ENCODE results near the gene GDPD5.
A peak's percentile ranks its signal among the peaks of the same experiment; 100 is the strongest.

Gene GDPD5, protein sequence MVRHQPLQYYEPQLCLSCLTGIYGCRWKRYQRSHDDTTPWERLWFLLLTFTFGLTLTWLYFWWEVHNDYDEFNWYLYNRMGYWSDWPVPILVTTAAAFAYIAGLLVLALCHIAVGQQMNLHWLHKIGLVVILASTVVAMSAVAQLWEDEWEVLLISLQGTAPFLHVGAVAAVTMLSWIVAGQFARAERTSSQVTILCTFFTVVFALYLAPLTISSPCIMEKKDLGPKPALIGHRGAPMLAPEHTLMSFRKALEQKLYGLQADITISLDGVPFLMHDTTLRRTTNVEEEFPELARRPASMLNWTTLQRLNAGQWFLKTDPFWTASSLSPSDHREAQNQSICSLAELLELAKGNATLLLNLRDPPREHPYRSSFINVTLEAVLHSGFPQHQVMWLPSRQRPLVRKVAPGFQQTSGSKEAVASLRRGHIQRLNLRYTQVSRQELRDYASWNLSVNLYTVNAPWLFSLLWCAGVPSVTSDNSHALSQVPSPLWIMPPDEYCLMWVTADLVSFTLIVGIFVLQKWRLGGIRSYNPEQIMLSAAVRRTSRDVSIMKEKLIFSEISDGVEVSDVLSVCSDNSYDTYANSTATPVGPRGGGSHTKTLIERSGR

DNA sequence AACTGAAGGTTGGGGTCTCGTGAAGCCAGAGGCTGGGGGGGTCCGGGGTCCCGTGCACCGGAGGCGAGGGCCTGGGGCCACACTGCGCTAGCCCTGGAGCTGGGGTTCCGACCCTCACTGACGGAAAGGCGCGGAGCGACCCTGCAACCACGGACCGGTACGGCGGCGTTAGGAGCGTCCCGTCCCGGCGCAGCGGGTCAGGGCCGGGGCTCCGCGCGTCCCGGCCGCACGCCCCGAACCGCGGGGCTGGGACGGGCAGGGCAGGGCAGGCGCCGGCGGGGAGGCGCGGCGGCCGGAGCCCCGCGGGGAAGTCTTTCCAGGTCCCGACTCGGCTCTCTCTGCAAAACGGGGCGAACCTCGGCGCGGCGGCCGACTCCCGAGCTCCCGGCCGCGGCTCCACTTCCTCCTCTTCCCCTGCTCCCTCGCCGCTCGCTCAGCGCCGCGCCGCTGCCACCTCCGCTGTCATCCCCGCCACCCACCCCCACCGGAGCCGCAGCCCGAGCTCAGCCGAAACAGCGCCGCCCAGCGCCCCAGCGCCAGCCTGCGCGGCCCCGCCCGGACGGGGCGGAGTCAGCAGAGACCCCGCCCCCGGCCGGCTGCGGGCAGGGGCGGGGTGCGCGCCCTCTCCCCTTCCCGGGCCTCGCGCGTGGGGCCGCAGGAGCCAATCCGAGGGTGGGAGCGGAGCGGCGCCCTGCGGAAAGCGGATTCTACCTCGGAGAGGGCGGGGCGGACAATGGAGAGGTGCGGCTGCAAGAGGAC is at the start of gene GDPD5:
Gene GDPD5 (minus strand): TSS at position 509 of the 759 bp plus-strand sequence. CDS start 48,206 bp downstream, outside the sequence.
- intact Hi-C loops (cut with DNase I; ENCODE audit: low total_unique reads): loop anchor here (10.0 kb wide), 1 partner anchor 241 kb away; no protein-coding TSS in a partner anchor
- peak; percentile 28 to 42 for TF ChIP-seq CTCF (IDR thresholded peaks at IDR 0.05)
- H3K27me3 ChIP-seq: no peaks in the 10 kb centered on the region
- no peaks in the 10 kb centered on the region for H3K9me3 ChIP-seq
- peaks cover 0 to 35% (median 27%) of the 10 kb centered on the region in 4 donors for H3K4me1 ChIP-seq
- DNase-seq: peak; percentile 74 to 85
- no peaks in the 10 kb centered on the region for H3K36me3 ChIP-seq
- peak within 1 kb of the TSS; percentile 61 to 66 for H3K4me3 ChIP-seq
- peak within 1 kb of the TSS; percentile 39 to 60 for H3K27ac ChIP-seq

- intact Hi-C loops (cut with DNase I; ENCODE audit: low total_unique reads): no loop called here
- TF ChIP-seq CTCF (IDR thresholded peaks at IDR 0.05): peak in 1 of 2 experiments; percentile 28
- no peak for DNase-seq
- Histone ChIP-seq H3K36me3 (peaks cover 32 to 46% (median 39%) of the 10 kb centered on the region in 3 donors), H3K4me3 (no peak overlapping the region), H3K27ac (no peak overlapping the region), H3K27me3 (no peaks in the 10 kb centered on the region), H3K4me1 (peaks cover 0 to 31% (median 5%) of the 10 kb centered on the region in 4 donors), H3K9me3 (no peaks in the 10 kb centered on the region)
These were observed 49.2 kb upstream of the GDPD5 start for GRCh38 chr11:75574698-75575602.

- Histone ChIP-seq H3K4me1 (peaks cover 0 to 43% (median 16%) of the 10 kb centered on the region in 4 donors), H3K36me3 (peaks cover 54 to 68% (median 61%) of the 10 kb centered on the region in 3 donors)
- no peak for DNase-seq
These were observed 47.0 kb upstream of the GDPD5 start for GRCh38 chr11:75572744-75573143.

GRCh38 chr11:75571625-75572024 is 45.9 kb upstream of the GDPD5 start:
- Histone ChIP-seq H3K36me3 (peaks cover 66 to 79% (median 72%) of the 10 kb centered on the region in 3 donors), H3K9me3 (no peaks in the 10 kb centered on the region), H3K4me3 (no peak overlapping the region), H3K27ac (no peak overlapping the region), H3K4me1 (peaks cover 0 to 46% (median 25%) of the 10 kb centered on the region in 4 donors), H3K27me3 (no peaks in the 10 kb centered on the region)
- no peak for TF ChIP-seq CTCF (IDR thresholded peaks at IDR 0.05)
- DNase-seq: no peak
- intact Hi-C loops (cut with DNase I; ENCODE audit: low total_unique reads): no loop called here

More at GRCh38 chr11:75572744-75573143, 47.0 kb upstream of the GDPD5 start:
- H3K27ac ChIP-seq: no peak overlapping the region
- no peaks in the 10 kb centered on the region for H3K9me3 ChIP-seq
- H3K27me3 ChIP-seq: no peaks in the 10 kb centered on the region
- intact Hi-C loops (cut with DNase I; ENCODE audit: low total_unique reads): no loop called here
- H3K4me3 ChIP-seq: no peak overlapping the region
- no peak for TF ChIP-seq CTCF (IDR thresholded peaks at IDR 0.05)
